HG02588 (cell line): ENCODE measurements around the gene GABBR2.
A peak's percentile ranks its signal among the peaks of the same experiment; 100 is the strongest.

ENCODE experiments used
- ATAC-seq: cut with Tn5 transposase; IDR thresholded peaks from one replicate; pipeline ENCODE4 v1.9.1; 2021; ENCODE audit warnings: mild to moderate bottlenecking, moderate library complexity; ENCODE audit not compliant: unreplicated experiment

Gene GABBR2

DNA sequence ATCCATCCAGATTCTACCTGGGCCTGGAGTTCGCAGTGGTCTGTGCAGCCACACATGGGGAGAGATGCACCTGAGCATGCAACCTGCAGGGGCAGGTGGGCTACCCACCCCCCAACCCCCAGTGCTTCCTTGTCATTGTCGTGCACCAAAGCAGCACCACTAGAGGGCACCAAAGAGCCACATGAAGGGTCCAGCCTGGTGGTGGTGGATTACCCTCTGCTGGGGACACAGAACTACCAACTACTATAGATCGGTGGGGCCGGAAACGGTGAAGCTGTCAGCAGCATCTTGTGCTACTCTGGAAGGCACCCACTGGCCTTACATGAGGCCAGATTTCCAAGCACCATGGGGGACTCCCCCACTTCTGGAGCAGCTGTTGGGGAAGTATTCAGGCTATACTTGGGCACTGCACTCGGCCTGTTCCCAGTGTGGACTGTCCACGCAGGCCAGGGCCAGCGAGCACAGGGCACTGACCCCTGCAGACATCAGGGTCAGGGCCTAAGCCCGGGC lies 393.1 kb downstream of the GABBR2 start:
- ATAC-seq = peak; percentile 77

DNA sequence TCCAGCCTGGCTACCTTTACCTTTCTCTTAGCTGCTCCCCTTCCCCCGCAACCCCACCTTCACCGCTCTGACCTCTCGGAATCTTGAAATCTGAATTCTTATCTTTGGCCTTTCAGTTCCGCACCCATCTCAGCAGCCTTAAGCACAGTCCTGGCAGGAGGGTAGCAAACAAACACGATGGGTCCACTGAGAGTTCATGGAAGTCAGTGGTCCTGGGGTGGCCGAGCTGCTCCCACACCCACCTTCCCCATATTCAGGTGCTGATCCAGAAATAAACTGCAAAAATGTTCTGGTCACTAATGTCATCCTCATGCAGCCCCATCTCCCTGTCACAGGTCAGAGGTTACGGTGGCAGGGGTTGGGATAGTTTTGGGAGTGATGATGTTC lies 393.7 kb downstream of the GABBR2 start:
- ATAC-seq = no peak

DNA sequence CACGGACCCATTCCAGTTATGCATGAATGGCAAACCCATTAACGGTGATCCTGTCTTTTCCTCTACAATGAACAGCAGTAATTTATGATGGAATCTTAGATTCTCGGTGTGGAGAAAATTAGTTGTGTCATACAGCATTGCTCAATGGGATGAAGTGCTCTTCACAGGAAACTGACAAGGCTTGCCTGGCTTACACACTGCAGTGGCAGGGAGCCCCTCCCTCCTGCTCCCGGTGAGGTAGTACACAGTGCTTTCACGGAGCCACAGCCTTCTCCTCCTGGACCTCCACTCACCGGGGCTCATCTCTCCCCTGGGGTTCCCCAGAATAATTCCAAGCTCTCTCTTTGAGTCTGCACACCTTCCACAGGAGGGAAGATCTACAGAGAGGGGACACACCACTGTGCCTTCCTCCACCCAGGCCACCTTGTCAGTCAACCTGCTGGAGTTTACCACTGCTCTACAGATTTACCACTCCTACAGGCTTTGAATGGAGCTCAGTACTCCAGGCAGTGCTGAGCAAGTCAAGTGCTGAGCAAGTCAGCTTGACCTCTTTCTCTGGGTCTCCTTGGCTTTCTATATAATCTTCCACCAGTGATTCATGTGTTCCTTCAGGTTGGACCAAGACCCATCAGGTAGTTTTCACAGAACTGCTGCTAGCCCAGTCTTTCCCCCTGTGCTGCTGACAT lies 394.2 kb downstream of the GABBR2 start:
- no peak for ATAC-seq

DNA sequence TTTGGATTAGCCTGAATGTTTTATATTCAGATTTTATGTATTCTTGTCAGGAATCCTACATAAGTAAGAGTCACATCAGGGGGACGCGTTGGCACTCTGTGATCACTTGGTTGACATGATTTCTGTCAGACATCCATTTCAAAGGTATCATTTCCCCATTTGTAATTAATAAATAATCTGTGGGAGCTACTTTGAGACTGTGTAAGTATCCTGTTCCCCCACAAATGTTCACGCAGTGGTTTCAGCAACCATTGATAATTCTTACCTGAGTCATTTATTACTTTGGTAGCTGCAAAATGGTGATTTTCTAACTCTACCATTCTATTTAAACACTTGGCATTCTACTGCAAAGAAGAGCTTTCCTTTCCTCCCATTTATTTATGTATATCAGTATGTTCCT lies 396.4 kb downstream of the GABBR2 start:
- no peak for ATAC-seq

DNA sequence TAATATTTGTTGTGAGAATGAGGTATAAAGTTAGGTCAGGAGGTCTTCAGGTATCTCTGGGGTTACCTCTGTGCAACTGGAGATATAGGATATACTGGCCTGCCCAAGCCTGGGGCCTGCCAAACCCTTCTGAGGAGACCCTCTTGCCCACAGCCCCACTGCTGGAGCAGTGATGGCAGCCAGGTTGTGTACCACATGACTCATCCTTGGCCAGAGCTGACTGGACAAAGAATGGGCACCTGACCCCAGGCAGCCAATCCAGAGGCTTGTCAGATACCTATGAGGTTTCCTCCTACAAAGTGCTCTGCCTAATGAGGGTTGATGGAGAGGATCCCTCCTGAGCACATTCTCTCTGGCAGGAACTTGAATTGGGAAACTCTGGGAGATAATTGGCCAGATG lies 397.2 kb downstream of the GABBR2 start:
- no peak for ATAC-seq

DNA sequence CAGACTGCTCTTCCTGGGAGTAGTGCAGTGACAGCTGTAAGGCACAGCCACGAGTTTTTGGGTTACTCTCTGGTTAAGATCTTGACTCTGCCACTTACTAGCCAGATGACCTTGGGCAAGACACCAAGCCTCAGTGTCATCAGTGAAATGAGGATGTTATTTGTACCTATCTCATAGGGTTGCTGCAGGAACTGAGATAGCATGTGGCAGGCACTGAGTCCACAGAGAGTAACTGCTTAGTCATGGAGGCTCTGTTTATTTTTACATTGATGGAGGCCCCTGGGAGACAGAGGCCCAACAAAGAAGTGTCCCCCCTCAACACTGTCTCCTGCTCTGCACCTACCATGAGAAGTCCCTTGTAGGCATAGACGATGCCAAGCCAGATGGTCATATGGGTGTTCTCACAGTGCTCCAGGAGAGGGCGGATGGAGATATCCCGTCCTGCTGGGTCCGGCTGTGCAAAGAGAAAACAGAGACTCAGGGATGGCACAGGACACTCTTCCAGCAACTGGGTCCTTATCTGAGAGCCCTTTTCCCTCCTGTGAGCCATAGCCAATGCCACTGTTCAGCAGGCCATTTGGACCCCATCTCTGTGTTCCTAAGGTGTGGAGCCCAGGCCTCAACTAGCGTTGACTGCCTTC lies 397.9 kb downstream of the GABBR2 start:
- no peak for ATAC-seq

DNA sequence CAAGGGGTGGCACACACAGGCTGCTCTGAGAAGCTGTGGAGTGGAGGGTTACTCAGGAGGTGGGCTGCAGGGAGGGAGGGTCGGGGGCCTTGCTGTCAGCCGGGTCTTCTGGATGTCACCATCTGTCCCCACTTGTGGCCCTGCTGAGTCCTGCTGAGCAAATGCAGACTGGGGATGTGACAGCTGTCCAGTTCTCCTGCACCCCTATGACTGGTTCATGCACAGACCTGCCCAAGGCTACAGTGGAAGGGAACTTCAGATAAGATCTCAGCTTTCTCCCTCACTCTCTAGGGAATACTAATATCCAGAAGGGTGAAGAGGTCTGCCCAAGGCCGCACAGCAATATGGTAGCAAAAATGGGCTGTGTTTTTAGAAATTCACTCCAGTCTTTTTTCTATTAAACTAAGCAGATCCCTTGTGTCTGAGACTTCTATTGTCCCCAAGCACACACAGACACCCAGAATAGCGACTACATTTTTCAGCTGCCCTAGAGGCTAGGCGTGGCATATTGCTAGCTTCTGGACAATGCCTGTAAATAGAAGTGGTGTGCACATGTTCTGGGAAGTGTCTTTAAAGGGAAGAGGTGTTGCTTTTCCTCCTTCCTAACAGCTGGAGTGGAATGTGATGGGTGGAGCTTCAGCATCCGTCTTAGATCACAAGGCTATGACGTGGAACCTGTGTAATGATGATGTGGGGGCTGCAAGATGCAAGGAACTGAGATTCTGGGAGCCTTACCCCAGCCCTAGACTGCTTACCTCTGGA lies 402.2 kb downstream of the GABBR2 start:
- ATAC-seq = no peak

DNA sequence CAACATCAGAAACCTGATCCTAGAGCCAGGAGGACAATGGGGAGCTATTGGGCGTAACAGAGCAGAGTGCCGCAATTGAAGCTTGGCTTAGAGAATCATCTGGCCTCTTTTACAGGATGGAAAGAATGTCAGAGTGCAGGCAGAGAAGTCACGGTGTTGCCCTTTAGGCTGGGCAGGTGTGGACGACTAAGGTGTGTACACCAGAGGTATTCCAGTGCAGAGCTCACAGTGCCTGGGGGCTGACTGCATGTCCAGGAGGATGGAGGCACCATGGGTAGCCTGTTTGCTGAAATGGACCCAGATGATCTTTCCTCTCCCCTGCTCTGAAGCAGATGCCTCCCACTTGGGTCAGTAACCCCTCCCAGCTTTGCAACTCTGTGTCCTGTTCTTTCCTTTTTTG lies 404.4 kb downstream of the GABBR2 start:
- ATAC-seq = no peak

DNA sequence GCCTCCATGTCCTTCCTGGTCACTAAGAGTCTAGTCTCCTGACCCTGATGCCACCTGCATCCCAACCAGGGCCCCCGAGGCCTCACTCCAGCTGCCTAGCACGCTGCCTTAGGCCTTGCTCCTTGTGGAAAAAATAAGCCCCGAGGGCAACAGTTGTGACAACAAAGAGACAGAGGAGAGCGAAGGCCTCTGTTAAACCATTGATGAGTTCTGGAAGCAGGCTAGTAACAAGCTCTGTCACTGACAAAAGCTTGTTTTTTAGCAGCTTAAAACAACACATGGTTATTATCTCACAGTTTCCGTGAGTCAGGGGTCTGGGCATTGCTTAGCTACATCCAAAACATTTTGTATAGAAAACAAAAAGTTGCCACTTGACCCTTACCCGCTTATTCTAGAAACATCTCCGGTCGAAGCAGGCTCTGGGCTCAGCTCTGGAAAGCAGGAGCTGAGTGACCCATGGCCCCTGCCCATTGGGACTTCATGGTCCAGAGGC lies 405.1 kb downstream of the GABBR2 start:
- ATAC-seq = no peak

DNA sequence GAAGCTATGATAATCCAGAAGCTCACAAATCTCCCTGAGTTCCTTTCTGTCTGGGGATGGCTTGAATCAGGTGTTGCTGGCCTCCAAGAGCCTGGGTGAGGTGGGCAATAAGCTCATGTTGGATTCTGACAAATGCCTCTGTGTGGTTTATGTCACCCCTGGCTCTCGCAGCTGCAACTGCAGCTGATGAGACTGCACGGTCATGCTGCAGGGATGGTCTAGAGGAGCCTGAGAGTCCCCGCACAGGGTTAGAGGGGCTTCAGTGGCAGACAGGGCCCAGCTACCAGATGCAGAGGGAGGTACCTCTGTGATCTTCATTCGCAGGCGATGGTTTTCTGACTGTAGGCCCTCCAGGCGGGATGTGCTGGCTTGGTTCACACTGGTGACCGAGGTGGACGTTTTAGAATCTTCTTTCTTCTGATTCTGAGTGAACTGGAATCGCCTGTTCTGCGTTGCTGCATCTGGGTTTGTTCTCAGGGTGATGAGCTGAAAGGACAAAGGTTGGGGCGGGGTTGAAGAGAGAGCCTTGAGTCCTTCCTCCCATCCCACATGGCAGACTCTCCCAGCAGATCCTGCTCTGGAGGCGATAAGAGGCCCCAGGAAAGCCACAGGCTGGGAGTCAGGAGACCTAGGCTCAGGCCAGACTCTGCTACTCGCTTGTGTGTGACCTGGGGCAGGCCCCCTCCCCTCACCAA lies 405.6 kb downstream of the GABBR2 start:
- ATAC-seq = no peak

DNA sequence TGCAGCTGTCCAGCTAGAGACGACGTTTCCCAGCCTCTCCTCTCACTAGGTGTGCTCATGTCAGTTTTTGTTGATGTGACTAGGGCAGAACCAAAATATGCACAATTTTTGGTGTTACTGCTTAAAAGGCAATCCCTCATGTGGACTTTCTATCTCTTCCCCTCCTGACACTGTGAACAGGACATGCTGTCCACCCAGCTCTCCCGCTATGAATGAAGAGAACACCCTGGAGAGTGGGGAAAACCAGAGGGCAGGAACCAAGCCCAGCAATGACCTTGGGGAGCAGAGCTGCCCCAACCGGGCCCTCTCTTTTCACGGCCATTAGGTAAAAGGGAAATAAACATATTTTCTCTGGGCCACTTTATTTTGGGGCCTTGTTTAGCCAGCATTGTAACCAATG lies 406.6 kb downstream of the GABBR2 start:
- ATAC-seq = no peak

DNA sequence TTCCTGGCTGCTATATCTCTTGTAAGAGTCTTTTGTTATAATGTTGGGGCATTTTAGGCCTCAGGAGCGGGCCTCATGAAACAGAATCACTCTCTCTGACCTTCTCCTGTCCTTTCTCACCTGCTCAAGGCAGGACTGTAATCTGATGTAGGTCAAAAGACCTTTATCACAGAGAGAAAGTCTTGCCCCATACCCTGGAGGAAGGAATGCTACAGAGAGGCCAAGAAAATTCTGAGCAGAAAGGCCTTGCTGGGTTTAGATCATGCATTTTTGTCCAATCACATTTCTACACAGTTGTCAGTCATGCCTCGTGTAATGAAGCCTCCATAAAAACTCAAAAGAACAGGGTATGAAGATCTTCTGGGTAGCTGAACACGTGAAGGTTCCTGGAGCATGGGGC lies 408.1 kb downstream of the GABBR2 start:
- no peak for ATAC-seq

DNA sequence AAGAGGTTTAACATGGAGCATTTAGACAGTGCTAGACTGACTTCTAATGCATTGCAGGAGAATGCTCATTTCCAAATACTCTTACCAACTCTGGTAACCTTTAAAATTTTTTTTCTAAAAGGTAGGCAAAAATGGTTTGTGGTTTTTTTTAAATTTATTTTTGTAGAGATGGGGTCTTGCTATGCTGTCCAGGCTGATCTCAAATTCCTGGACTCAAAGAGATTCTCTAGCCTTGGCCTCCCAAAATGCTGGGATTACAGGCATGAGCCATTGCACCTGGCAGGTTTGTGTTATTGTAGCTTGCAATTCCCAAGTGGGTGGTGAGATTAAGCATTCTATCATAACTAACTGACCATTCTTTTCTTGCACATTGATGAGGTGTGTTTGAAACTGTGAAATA lies 410.3 kb downstream of the GABBR2 start:
- no peak for ATAC-seq

DNA sequence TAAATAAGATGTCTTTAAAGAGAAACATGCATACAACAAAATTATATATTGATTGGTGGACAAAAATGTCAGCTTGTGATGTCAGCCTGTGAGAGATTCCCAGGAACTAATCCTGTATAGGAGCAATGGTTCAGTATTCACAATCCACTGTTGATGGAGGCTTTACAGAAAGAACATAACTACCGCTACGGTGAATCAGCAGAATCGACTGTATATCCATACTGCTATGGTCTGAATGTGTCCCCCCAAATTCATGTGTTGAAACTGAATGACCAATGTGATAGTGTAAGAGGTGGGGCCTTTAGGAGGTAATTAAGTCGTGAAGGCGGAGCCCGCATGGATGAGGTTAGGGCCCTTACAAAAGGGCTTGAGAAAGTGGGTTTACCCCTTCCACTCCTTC lies 412.9 kb downstream of the GABBR2 start:
- no peak for ATAC-seq

DNA sequence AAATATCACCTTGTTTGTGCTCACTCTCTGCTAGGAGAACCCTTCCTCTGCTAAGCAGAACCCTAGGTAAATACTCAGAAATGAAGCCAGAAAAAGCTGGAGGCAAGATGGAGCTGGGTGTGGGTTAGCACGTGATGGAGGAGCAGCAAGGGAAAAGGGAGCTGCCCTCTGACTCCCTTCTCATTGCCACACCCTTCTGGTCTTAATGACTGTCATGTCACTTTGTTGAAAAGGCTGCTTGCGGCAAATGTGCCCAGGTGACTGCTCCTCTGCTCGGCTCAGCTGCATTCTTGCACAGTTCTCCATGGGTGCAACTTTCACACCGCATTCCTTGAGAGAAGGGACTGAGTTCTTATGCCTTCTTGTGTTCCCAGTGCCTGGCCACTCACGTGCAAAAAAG lies 416.9 kb downstream of the GABBR2 start:
- ATAC-seq = no peak

DNA sequence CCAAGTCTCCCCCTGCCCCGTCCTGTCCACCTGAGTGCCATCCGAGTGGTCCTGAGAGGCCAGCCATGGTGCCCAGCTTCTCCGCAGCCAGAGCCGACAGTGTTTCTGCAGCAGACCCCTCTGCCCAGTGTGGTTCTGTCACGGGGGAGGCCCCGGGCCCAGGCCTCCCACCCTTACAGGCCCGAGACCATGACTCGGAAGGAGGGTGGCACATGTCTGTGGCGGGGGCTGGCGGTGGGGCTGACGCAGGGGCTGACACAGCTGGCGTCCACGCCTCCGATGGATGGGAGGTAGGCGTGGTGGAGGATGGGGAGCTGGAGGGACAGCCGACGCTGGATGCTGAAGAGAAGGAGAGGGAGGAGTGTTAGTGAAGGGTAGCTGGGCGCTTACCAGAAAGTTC lies 418.3 kb downstream of the GABBR2 start:
- no peak for ATAC-seq

DNA sequence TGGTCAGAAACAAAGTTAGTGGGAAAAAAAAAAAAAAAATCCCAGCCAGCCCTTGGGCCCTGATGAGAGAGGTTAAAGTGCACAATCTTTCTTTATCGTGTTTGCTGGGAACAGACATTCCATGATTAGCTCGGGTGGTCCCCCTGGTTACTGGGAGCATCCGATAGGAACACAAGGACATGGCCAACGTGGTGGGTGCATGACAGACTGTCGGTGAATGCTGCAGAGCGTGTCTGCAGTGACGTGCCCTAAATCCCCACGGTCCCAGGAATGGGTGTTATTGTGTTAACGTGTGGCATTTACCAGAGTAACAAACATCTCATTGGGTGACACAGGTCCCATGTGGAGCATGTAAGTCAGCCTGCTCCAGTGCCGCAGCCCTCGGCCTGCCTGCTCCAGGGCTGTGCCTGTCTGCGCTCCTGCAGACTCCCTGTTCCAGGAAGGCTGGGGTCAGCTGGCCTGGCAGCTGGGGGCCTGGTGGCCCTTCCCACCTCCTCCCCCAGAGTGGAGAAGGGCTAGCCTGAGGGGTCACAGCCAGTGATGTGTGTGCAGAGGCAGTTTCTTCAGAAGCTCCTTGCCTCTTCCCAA lies 419.0 kb downstream of the GABBR2 start:
- ATAC-seq = no peak

DNA sequence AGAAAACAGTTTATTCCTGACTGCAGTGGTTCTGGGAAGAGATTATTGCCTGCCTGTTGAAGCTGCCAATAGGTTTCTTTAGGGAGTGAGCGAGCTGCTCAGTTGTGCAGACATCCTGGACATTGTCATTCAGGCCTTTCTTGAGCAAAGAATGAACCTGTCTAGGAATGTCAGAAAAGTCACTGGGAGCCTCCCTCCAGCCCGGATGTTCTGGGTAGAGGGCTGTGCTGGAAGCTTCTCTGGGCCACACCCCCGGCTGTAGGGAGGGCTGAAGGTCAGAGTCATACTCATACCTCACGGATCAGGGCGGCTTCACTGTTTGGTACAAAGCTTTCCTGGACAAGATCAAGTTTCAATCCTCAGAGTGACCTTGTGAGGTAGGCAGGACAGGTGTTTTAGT lies 419.9 kb downstream of the GABBR2 start:
- ATAC-seq = no peak

DNA sequence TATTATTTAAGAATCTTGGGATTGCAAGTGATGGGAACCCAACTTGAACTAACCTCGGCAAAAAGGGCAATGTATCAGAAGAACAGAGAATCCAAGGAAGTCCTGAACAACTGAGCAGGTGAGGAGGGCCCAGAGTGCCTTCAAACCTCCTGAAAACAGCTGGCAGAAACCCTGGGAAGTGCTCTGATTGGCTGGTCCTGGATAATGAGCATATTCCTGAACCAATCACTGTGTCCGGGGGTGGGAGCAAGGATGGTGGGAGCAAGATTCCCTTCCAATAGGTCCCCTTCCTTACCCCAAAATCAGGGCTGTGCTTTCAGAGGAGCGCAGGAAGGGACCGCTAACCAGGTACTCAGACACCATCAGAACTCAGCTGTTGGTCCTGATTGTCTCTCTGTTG lies 421.4 kb downstream of the GABBR2 start:
- ATAC-seq = no peak

DNA sequence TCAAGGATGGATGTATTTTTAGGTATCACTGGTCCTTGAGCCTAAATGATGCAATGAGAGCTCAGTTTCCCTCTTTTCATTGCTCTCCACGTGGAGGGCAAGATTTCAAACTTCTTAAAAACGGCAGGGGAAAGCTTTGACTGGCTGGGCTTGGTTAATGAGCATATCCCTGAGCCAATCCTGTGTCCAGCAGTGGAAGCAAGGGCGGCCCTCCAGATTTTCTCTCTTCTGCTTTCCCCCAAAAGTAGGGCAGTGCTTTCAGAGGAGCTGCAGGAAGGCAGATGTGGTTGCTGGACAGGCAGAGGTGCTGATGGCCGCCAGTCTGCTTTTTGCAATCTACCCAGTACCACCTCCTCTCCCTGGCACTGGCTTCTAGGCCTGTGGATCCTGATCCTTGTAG lies 423.3 kb downstream of the GABBR2 start:
- no peak for ATAC-seq

DNA sequence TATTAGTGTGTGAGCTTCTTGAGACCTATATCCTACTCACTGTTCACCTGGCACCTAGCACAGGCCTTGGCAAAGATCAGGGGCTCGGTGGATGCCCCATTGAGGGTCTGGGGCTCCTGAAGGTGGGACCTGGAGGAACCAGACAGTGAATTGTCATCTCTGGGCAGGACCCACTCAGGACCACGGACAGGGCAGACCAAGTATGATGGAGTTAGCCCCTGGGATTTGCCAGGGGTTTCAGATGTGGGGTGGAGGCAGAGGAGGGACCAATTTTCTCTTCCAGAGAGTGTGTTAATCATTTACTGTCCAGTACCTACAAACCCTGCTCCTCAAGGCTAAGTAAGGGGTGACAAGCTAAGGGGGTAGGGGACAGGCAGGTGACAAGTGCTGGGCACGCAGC lies 424.0 kb downstream of the GABBR2 start:
- no peak for ATAC-seq
